Upper lobe of left lung (tissue), 6 donors: ENCODE measurements around the gene RNF4. TPM values are rescaled to one million over a fixed set of nuclear protein-coding genes. Genes with fewer than 3 reads are reported as not detected.

Source experiments
- ATAC-seq, 2 donors: fragments of 200-7000 bp; cut with Tn5 transposase; one replicate each; pipeline ENCODE4 v1.9.1; 2022; ENCODE audit warnings: mild to moderate bottlenecking in 2 of 2, moderate library complexity in 2 of 2; ENCODE audit not compliant: low FRiP score in 2 of 2
- DNase-seq, 2 donors: peaks; one replicate each; pipeline ENCODE4 v3.0.0-alpha.2; 2019 to 2020
- H3K27ac ChIP-seq, 4 donors: fragments of 200-600 bp; sonication (generic); one replicate each; pipeline ENCODE4 v1.5.1; 2016 to 2019
- H3K27me3 ChIP-seq, 4 donors: fragments of 200-600 bp; sonication (generic); one replicate each; pipeline ENCODE4 v1.5.1; 2017 to 2019
- H3K36me3 ChIP-seq, 4 donors: fragments of 200-600 bp; sonication (generic); one replicate each; pipeline ENCODE4 v1.5.1; 2016 to 2019
- H3K4me1 ChIP-seq, 4 donors: fragments of 200-600 bp; sonication (generic); one replicate each; pipeline ENCODE4 v1.5.1; 2018 to 2019
- H3K4me3 ChIP-seq, 4 donors: fragments of 200-600 bp; sonication (generic); one replicate each; pipeline ENCODE4 v1.5.1; 2017 to 2019; ENCODE audit warnings: mild to moderate bottlenecking in 2 of 4, moderate library complexity in 1 of 4
- H3K9me3 ChIP-seq, 4 donors: fragments of 200-600 bp; sonication (generic); one replicate each; pipeline ENCODE4 v1.5.1; 2018 to 2019
- EP300 ChIP-seq, 4 donors: sonication (generic); formaldehyde crosslinking; IDR thresholded peaks; one replicate each; pipeline ENCODE4 v1.5.1; 2017; ENCODE audit warnings: antibody characterized with exemption in 4 of 4, control low read depth in 2 of 4
- POLR2A ChIP-seq, 4 donors: fragments of 450-650 bp; IDR thresholded peaks; one replicate each; pipeline ENCODE4 v1.5.1; 2016 to 2017; ENCODE audit warnings: antibody characterized with exemption in 4 of 4, mild to moderate bottlenecking in 2 of 4
- POLR2AphosphoS5 ChIP-seq, 2 donors: sonication (generic); formaldehyde crosslinking; IDR thresholded peaks; one replicate each; pipeline ENCODE4 v1.5.1; 2017; ENCODE audit warnings: antibody characterized with exemption in 2 of 2
- WGBS, 2 donors: methylation state at CpG; one replicate each; pipeline ENCODE4 v1.1.5; 2017 to 2018; 5-methylcytosine and 5-hydroxymethylcytosine counted together
- total RNA-seq, 6 donors: library from RNA; depleted of rRNA in 4 of 6; stranded (reverse); fragments of >200 nt in 4 of 6; gene quantifications; one replicate each; pipeline versions ENCODE4 v1.1.0 to v1.2.1, GENCODE V29; 2016 to 2021
- TF ChIP-seq, protein P1 (sequence below), 6 experiments: fragments of 450-650 bp in 4 of 6; fragments of 200-600 bp in 2 of 6; sonication (generic) in 2 of 6; IDR thresholded peaks; one replicate each; pipeline ENCODE4 v1.5.1; 2016 to 2019; ENCODE audit warnings: antibody characterized with exemption in 6 of 6
- donor health status: DM: no; HTN: no; CAD: no; lungs with moderate emphysema.
- donor health status: DM: no; HTN: yes; CAD: no; lungs with severe emphysema.

RNF4 gene
- total RNA-seq, 6 donors from 2014 or later, result 28.0 to 48.5 (median 43.3) TPM

DNA sequence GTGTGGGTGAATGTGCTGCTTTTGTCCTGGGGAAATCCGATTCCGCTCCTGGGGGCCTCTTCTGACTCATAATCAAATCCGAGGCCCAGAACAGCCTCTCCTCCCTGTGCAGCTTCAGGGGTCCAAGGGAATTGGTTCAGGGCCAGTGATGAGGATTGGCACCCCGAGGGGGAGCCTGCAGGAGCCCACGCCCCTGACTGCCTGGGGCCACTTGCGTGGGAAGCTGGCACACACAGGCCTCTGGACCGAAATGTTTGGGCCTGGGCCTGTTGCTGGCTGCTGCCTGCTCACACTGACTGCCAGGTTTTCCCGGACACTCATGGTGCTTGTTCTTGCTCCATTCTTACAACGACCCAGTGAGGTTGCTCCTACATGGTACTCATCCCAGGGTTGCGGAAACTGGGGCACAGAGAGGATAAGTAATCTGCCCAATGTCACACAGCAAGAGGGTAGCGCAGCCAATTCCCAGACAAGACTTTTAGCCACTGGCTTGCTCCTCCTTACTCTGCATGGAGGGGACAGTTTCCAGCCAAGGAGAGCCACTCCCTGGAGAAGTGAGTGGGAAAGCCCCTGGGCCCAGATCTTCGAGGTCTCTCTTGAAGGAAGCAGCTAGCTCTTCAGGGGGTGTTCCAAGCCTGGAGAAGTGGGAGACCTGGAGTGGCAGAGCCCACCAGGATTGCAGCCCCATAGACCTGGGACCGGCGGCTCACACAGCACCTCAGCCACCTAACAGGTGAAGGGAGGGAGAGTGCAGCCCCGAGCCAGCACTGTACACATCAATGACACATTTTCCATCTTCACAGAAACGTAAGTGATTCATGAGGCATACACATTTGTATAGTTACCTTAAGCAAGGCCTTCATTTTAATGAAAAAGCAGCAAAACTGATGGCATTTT is 29.8 kb upstream of the RNF4 start:
- Histone ChIP-seq H3K4me3 (no peak overlapping the region), H3K36me3 (no peaks in the 10 kb centered on the region), H3K27ac (no peak overlapping the region), H3K9me3 (no peaks in the 10 kb centered on the region), H3K4me1 (no peaks in the 10 kb centered on the region), H3K27me3 (no peaks in the 10 kb centered on the region)
- DNase-seq (no peak), ATAC-seq (no peak)
- WGBS, 2 donors, result 86 to 93% methylated on average over 10 to 16 of the region's 16 CpGs
- TF ChIP-seq, protein P1, sequence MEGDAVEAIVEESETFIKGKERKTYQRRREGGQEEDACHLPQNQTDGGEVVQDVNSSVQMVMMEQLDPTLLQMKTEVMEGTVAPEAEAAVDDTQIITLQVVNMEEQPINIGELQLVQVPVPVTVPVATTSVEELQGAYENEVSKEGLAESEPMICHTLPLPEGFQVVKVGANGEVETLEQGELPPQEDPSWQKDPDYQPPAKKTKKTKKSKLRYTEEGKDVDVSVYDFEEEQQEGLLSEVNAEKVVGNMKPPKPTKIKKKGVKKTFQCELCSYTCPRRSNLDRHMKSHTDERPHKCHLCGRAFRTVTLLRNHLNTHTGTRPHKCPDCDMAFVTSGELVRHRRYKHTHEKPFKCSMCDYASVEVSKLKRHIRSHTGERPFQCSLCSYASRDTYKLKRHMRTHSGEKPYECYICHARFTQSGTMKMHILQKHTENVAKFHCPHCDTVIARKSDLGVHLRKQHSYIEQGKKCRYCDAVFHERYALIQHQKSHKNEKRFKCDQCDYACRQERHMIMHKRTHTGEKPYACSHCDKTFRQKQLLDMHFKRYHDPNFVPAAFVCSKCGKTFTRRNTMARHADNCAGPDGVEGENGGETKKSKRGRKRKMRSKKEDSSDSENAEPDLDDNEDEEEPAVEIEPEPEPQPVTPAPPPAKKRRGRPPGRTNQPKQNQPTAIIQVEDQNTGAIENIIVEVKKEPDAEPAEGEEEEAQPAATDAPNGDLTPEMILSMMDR (IDR thresholded peaks at IDR 0.05), result no peak
- TF ChIP-seq EP300 (IDR thresholded peaks at IDR 0.05) (no peak), POLR2AphosphoS5 (IDR thresholded peaks at IDR 0.05) (no peak), POLR2A (IDR thresholded peaks at IDR 0.05) (no peak)

DNA sequence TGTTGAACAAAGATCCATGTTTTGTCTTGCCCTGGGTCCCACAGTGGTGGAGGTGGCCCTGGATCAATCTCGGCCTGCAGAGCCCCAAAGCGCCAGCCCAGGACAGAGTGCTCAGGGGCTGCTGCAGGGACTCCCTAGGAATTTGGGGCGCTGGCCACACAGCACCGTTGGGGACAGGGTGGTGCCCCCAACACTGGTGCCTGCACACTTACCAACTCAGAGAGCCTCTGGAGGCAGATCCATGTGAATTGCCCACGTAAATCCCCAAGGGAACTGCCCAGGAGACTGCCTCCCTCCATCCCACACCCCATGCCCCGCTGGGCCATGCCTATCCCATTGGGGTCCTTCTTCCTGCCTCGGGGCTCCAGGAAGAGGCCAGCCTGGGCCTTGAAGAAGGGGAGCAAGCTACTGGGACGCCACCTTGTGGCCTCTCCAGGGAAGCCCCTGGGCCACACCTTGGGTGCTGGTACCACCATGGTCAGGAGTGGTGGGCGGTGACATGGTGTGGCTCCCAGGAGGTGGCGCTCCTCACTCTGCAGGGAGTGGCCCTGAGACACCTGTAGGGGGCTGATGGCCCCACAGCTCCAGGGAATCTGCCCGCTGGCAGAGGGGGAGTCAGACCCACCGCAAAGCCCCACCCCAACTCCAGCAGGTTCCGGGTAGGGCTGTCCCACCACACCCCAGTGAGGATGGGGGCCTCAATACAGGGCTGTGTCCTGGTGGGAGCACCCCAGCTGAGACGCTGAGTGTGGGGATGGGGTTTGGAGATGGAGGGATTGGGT is 27.3 kb upstream of the RNF4 start:
- Histone ChIP-seq H3K4me1 (no peaks in the 10 kb centered on the region), H3K36me3 (no peaks in the 10 kb centered on the region), H3K27ac (no peak overlapping the region), H3K9me3 (no peaks in the 10 kb centered on the region), H3K27me3 (no peaks in the 10 kb centered on the region), H3K4me3 (no peak overlapping the region)
- DNase-seq (peak; percentile 57 to 65), ATAC-seq (peak; percentile 44 to 66)
- WGBS, 2 donors, result 54 to 66% methylated on average over 8 to 10 of the region's 14 CpGs
- TF ChIP-seq, protein P1 (IDR thresholded peaks at IDR 0.05), result peak; percentile 64 to 87 (median 78)
- no peak for TF ChIP-seq POLR2A (IDR thresholded peaks at IDR 0.05)
- TF ChIP-seq EP300 (IDR thresholded peaks at IDR 0.05), result no peak

DNA sequence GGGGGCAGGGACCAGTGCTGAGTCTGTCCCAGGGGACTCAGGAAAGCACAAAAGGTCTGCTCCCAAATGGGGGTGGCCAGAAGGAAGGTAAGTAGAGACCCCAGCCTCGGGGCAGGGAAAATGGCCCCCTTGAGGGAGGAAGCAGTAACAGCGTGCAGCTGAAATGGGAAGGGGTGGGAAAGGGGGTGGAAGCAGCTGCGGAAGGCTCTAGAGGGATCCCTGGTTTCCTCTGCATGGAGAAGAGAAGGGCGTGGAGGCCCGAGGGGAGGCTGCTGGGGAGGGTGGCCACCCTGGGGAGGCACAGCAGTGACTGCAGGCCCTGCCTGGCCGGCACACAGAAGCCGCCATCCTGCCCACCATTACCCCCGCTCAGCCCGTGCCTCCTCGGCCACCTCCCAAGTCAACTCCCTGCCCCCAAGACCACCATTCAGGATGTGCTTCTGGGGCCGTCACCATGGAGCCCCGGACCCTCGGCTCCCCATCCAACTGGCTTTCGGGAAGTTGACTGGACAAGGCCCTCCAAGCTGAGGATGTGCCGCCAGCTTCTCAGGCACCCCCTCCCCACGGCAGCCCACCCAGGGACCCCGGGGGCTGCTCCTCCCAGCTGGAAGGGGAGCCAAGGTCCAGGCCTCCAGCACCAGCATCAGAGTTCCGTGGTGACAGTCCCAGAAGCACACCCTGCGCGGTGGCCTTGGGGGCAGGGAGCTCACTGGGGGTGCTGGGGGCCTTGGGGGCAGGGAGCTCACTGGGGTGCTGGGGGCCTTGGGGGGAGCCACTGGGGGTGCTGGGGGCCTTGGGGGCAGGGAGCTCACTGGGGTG is 26.5 kb upstream of the RNF4 start:
- DNase-seq (peak in 1 of 2 donors; percentile 62), ATAC-seq (no peak)
- Histone ChIP-seq H3K4me1 (no peaks in the 10 kb centered on the region), H3K36me3 (no peaks in the 10 kb centered on the region), H3K4me3 (no peak overlapping the region), H3K27me3 (no peaks in the 10 kb centered on the region), H3K27ac (no peak overlapping the region), H3K9me3 (no peaks in the 10 kb centered on the region)
- TF ChIP-seq POLR2A (IDR thresholded peaks at IDR 0.05), result no peak
- TF ChIP-seq EP300 (IDR thresholded peaks at IDR 0.05), result no peak
- TF ChIP-seq, protein P1 (IDR thresholded peaks at IDR 0.05), result no peak
- no peak for TF ChIP-seq POLR2AphosphoS5 (IDR thresholded peaks at IDR 0.05)
- 72 to 85% methylated on average over 9 to 16 of the region's 20 CpGs for WGBS, 2 donors

DNA sequence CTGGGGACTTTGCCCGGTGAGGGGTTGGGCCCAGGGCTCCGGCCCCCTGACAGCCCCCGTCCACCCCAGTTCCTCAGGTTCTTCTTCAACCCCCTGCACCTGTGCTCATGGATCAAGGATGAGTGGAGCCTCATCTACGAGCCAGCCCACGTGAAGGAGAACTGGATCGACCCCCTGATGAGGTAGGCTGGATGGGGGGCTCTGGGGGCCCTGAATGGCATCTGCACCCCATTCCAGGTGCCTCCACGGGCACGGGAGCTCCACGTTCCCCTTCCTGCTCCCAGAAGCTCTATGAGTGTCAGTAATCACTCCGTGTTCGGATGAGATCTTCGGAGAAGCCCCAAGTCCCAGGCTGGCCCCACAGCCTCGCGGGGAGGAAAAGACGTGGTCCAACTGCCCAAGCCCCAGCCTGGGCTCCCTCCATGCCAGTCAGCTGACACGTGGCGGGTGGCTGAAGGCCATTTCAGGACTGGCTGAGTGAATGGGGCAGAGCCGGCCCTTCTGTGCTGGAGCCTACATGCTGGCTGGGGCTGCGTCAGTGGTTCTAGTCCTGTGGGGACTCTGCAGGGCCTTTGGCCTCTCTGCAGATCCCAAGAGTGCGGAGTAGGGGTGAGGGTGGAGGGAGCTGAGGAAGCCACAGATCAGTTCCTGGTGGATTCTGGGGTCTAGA is 25.7 kb upstream of the RNF4 start:
- Histone ChIP-seq H3K9me3 (no peaks in the 10 kb centered on the region), H3K36me3 (no peaks in the 10 kb centered on the region), H3K27ac (no peak overlapping the region), H3K4me3 (no peak overlapping the region), H3K4me1 (no peaks in the 10 kb centered on the region), H3K27me3 (no peaks in the 10 kb centered on the region)
- peak in 1 of 2 donors; percentile 61 for DNase-seq
- WGBS, 2 donors, result 84 to 93% methylated on average over 10 to 18 of the region's 20 CpGs
- TF ChIP-seq, protein P1 (IDR thresholded peaks at IDR 0.05), result no peak
- TF ChIP-seq EP300 (IDR thresholded peaks at IDR 0.05) (no peak), POLR2AphosphoS5 (IDR thresholded peaks at IDR 0.05) (no peak), POLR2A (IDR thresholded peaks at IDR 0.05) (no peak)
- no peak for ATAC-seq
